DOHH2 (cell line): ENCODE measurements around the gene TSKU.

Experiments used
- H3F3A ChIP-seq: fragments of 200-600 bp; sonication (generic), shearing (Covaris generic); 2 replicates; pipeline ENCODE4 v1.6.0; 2016; ENCODE audit warnings: antibody characterized with exemption, mild to moderate bottlenecking; ENCODE audit not compliant: control insufficient read depth, insufficient read depth
- H3K27ac ChIP-seq: fragments of 200-600 bp; sonication (generic); 2 replicates; pipeline ENCODE4 v1.5.1; 2014; ENCODE audit warnings: low read depth, mild to moderate bottlenecking, low read length, moderate library complexity
- H3K27me3 ChIP-seq: fragments of 200-600 bp; sonication (generic); 2 replicates; pipeline ENCODE4 v1.6.1; 2014; ENCODE audit warnings: mild to moderate bottlenecking, low read length, mixed read lengths; ENCODE audit not compliant: control insufficient read depth
- H3K36me3 ChIP-seq: fragments of 200-600 bp; sonication (generic); 2 replicates; pipeline ENCODE4 v1.6.1; 2014; ENCODE audit warnings: mild to moderate bottlenecking, low read length, moderate library complexity, mixed read lengths; ENCODE audit not compliant: control insufficient read depth
- H3K4me1 ChIP-seq: fragments of 200-600 bp; sonication (generic); 2 replicates; pipeline ENCODE4 v1.6.1; 2014; ENCODE audit warnings: mild to moderate bottlenecking, low read length, mixed read lengths; ENCODE audit not compliant: control insufficient read depth
- H3K4me2 ChIP-seq: fragments of 200-600 bp; sonication (generic); 2 replicates; pipeline ENCODE4 v1.6.0; 2014; ENCODE audit warnings: mild to moderate bottlenecking, low read length, moderate library complexity
- H3K4me3 ChIP-seq: fragments of 200-600 bp; sonication (generic); 2 replicates; pipeline ENCODE4 v1.5.1; 2014; ENCODE audit warnings: mild to moderate bottlenecking, low read length, mixed read lengths
- H3K79me2 ChIP-seq: fragments of 200-600 bp; sonication (generic); 2 replicates; pipeline ENCODE4 v1.6.1; 2014; ENCODE audit warnings: mild to moderate bottlenecking, low read length, mixed read lengths; ENCODE audit not compliant: control insufficient read depth
- H3K9me2 ChIP-seq: fragments of 200-600 bp; sonication (generic); replicated peaks from 2 replicates; pipeline ENCODE4 v1.6.1; 2014; ENCODE audit warnings: mild to moderate bottlenecking, low read length, mixed read lengths; ENCODE audit not compliant: control insufficient read depth
- H3K9me3 ChIP-seq: fragments of 200-600 bp; sonication (generic); 2 replicates; pipeline ENCODE4 v1.6.1; 2014; ENCODE audit warnings: antibody characterized with exemption, low read length, mixed read lengths; ENCODE audit not compliant: control insufficient read depth, insufficient read depth
- H4K20me1 ChIP-seq: fragments of 200-600 bp; sonication (generic); 2 replicates; pipeline ENCODE4 v1.6.0; 2014; ENCODE audit warnings: low read depth, mild to moderate bottlenecking, antibody characterized with exemption, low read length, moderate library complexity; ENCODE audit not compliant: control insufficient read depth, insufficient read depth
- EZH2phosphoT487 ChIP-seq: fragments of 200-600 bp; sonication (generic); IDR thresholded peaks from 2 replicates; pipeline ENCODE4 v1.6.1; 2017; ENCODE audit warnings: borderline replicate concordance, mild to moderate bottlenecking, antibody characterized with exemption, low read length, moderate library complexity, mixed read lengths
- TF ChIP-seq, protein P1 (sequence below): fragments of 200-600 bp; sonication (generic); IDR thresholded peaks from one replicate; pipeline ENCODE4 v1.5.1; 2014; ENCODE audit warnings: antibody characterized with exemption, mild to moderate bottlenecking, low read depth, low read length; ENCODE audit not compliant: poor library complexity, severe bottlenecking

Gene TSKU

DNA sequence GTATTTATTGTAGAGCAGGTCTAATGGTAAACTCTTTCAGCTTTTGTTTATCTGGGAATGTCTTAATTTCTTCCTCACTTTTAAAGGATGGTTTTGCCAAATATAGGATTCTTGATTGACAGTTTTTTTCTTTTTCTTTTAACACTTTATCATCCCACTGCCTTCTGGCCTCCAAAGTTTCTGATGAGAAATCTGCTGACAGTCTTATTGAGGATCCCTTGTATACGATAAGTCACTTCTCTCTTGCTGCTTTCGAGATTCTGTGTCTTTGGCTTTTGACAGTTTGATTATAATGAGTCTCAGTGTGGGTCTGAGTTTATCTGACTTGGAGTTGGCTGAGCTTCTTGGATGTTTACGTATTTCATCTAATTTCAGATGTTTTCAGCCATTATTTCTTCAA lies 6.7 kb upstream of the TSKU start:
- no peaks in the 10 kb centered on the region for H3K9me2 ChIP-seq
- no peaks in the 10 kb centered on the region for H3K79me2 ChIP-seq
- no peak overlapping the region for H3K4me3 ChIP-seq
- no peak overlapping the region for H3K27ac ChIP-seq
- H3K27me3 ChIP-seq, result peaks cover 12% of the 10 kb centered on the region
- no peaks in the 10 kb centered on the region for H4K20me1 ChIP-seq
- H3K4me1 ChIP-seq, result no peaks in the 10 kb centered on the region
- H3K4me2 ChIP-seq, result no peak overlapping the region
- H3K36me3 ChIP-seq, result no peaks in the 10 kb centered on the region
- H3F3A ChIP-seq, result no peaks in the 10 kb centered on the region
- no peaks in the 10 kb centered on the region for H3K9me3 ChIP-seq
- TF ChIP-seq, protein P1, sequence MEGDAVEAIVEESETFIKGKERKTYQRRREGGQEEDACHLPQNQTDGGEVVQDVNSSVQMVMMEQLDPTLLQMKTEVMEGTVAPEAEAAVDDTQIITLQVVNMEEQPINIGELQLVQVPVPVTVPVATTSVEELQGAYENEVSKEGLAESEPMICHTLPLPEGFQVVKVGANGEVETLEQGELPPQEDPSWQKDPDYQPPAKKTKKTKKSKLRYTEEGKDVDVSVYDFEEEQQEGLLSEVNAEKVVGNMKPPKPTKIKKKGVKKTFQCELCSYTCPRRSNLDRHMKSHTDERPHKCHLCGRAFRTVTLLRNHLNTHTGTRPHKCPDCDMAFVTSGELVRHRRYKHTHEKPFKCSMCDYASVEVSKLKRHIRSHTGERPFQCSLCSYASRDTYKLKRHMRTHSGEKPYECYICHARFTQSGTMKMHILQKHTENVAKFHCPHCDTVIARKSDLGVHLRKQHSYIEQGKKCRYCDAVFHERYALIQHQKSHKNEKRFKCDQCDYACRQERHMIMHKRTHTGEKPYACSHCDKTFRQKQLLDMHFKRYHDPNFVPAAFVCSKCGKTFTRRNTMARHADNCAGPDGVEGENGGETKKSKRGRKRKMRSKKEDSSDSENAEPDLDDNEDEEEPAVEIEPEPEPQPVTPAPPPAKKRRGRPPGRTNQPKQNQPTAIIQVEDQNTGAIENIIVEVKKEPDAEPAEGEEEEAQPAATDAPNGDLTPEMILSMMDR, result no peak
- TF ChIP-seq EZH2phosphoT487, result no peak

DNA sequence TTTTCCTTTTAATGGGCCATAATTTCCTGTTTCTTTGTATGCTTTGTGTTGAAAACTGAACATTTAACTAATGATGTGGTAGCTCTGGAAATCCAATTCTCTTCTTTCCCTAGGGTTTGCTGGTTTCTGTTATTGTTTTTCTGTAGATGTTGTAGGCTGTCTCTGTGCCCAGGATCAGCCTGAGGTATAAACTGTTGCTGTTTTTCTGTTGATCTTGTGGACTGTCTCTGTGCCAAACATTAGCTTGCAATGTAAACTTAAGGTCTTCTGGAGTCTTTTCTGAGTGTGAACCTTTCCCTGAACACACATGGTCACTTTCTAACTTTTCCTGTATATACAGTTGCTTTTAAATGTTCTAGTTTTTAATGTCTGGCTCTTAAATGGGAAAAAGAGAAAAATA lies 5.9 kb upstream of the TSKU start:
- H3K27ac ChIP-seq, result no peak overlapping the region
- H3K79me2 ChIP-seq, result no peaks in the 10 kb centered on the region
- no peak overlapping the region for H3K4me2 ChIP-seq

DNA sequence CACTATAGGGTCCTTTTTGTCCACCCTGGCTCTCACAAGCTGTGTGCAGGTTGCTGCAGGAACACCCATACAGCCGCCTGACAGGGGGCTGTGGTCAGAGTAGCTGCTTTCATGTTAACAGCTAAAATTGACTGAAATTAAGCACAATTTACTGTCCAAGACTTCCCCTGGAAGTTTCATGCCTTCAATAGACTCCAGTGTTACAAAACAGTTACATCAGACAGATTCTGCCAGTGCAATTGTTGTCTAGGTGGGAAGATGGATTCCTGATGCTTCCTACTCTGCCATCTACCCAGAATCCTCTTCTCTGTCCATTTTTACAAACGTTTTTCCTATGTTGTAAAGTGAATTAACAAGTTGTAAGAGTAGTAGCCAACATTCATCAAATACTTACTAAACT lies 5.3 kb upstream of the TSKU start:
- Histone ChIP-seq H3K9me2 (no peaks in the 10 kb centered on the region), H3K36me3 (no peaks in the 10 kb centered on the region), H3K9me3 (no peaks in the 10 kb centered on the region), H4K20me1 (no peaks in the 10 kb centered on the region), H3K27ac (no peak overlapping the region), H3K4me3 (no peak overlapping the region), H3K79me2 (no peaks in the 10 kb centered on the region), H3F3A (no peaks in the 10 kb centered on the region), H3K27me3 (peaks cover 16% of the 10 kb centered on the region), H3K4me2 (no peak overlapping the region), H3K4me1 (0 out of 2 replicates have a peak, but pooled peaks cover 4% of the 10 kb centered on the region)
- TF ChIP-seq, protein P1, result no peak
- TF ChIP-seq EZH2phosphoT487, result no peak

More for the DNA sequence above, 5.9 kb upstream of the TSKU start:
- no peaks in the 10 kb centered on the region for H3K36me3 ChIP-seq
- H3K27me3 ChIP-seq, result peaks cover 13% of the 10 kb centered on the region
- H3K4me1 ChIP-seq, result no peaks in the 10 kb centered on the region
- H3K9me2 ChIP-seq, result no peaks in the 10 kb centered on the region
- no peaks in the 10 kb centered on the region for H3F3A ChIP-seq
- no peak overlapping the region for H3K4me3 ChIP-seq
- H3K9me3 ChIP-seq, result no peaks in the 10 kb centered on the region
- no peaks in the 10 kb centered on the region for H4K20me1 ChIP-seq
- TF ChIP-seq, protein P1, result no peak
- no peak for TF ChIP-seq EZH2phosphoT487

DNA sequence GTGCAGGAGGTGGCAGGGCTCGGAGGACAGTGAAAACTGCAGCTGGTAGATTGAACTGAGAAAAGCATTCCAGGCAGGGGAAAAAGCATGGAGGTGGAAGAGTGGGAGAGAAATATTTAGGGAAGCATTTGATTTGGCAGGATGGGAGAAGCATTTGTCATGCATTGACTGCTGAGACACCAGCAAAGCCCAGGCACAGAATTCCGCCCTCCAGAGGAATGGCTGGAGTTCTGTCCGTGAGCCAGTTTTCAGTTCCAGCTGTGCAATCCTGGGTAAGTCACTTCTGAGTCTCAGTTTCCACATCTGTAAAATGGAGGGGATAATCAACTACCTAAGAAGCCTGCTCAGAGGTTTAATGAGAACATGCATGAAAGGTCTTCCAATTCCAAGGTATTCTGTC lies 4.3 kb upstream of the TSKU start:
- no peaks in the 10 kb centered on the region for H3K9me2 ChIP-seq
- H3K4me2 ChIP-seq, result no peak overlapping the region
- H3K27me3 ChIP-seq, result peaks cover 21% of the 10 kb centered on the region
- no peaks in the 10 kb centered on the region for H3F3A ChIP-seq
- no peaks in the 10 kb centered on the region for H4K20me1 ChIP-seq
- no peaks in the 10 kb centered on the region for H3K36me3 ChIP-seq
- TF ChIP-seq, protein P1, result no peak
- TF ChIP-seq EZH2phosphoT487, result no peak
- H3K9me3 ChIP-seq, result no peaks in the 10 kb centered on the region
- H3K79me2 ChIP-seq, result no peaks in the 10 kb centered on the region
- H3K27ac ChIP-seq, result no peak overlapping the region
- no peak overlapping the region for H3K4me3 ChIP-seq
- 0 out of 2 replicates have a peak, but pooled peaks cover 8% of the 10 kb centered on the region for H3K4me1 ChIP-seq
